Mesodermal cell (in vitro differentiated cells): Measurements from ENCODE around the gene TRPC4.
"Not testable (repeated sequence)": the region's sequence is repeated elsewhere in the genome, so short reads cannot be mapped to it uniquely, and the experiment has no call there.

Experiments
- H3K27ac ChIP-seq: 2 replicates; pipeline ENCODE4 v1.7.0; 2013; ENCODE audit warnings: mild to moderate bottlenecking, low read depth, low read length, moderate library complexity; ENCODE audit not compliant: severe bottlenecking
- H3K36me3 ChIP-seq: 2 replicates; pipeline ENCODE4 v1.7.1; 2013; ENCODE audit warnings: mild to moderate bottlenecking, low read length, moderate library complexity; ENCODE audit not compliant: control insufficient read depth, insufficient read depth
- H3K4me1 ChIP-seq: one replicate; pipeline ENCODE4 v1.7.1; 2013; ENCODE audit warnings: mild to moderate bottlenecking, low read length; ENCODE audit not compliant: insufficient read depth, control insufficient read depth, poor library complexity, severe bottlenecking
- H3K4me3 ChIP-seq: 2 replicates; pipeline ENCODE4 v1.7.0; 2013; ENCODE audit warnings: low read length, control low read depth, mild to moderate bottlenecking; ENCODE audit not compliant: insufficient read depth, poor library complexity, severe bottlenecking; ENCODE audit errors: extremely low read depth
- H3K9me3 ChIP-seq: 2 replicates; pipeline ENCODE4 v1.7.1; 2013; ENCODE audit warnings: mild to moderate bottlenecking, low read length, moderate library complexity; ENCODE audit not compliant: control insufficient read depth
- WGBS, 2 experiments: methylation state at CpG; one replicate each; pipeline ENCODE4 v1.1.5; 2013; ENCODE audit warnings: missing lambda C conversion rate in 2 of 2; ENCODE audit not compliant: insufficient coverage in 2 of 2; 5-methylcytosine and 5-hydroxymethylcytosine counted together

TRPC4 gene

DNA sequence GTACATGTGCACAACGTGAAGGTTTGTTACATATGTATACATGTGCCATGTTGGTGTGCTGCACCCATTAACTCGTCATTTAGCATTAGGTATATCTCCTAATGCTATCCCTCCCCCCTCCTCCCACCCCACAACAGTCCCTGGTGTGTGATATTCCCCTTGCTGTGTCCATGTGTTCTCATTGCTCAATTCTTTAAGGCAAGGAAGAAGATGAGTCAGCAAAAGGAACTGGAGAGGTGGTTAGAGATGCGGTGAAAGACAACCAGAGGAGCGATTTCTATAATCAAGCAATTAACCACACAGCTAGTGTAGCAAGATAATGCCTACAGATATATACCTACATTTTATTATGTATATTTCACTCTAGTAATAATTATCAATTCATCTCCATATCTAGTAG, 280.2 kb downstream of the TRPC4 start:
- not testable (repeated sequence) for H3K4me1 ChIP-seq, H3K4me3 ChIP-seq, H3K27ac ChIP-seq, H3K9me3 ChIP-seq, H3K36me3 ChIP-seq
- WGBS, 2 experiments = no CpG with 5 or more reads among the region's 4 CpGs

DNA sequence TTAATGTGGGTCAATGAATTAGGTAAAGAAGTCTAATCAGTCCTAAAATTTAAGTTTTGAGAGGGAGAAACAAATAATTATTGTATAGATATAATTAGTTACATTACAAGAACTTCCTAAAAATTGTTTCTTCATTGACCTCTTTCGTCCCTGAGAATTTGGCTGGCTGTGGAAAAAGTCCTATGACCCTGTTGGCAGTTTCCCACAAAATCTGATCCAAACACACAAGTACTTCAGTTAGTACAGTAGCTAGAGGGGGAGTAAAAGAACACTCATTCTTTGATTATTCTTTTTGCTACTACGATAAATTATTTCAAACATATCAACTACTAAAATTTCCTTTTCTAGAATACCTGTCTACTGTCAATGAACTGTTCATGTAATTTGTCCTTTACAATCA, 282.3 kb downstream of the TRPC4 start:
- no peaks in the 10 kb centered on the region for H3K9me3 ChIP-seq
- H3K27ac ChIP-seq = no peak overlapping the region
- H3K36me3 ChIP-seq = no peaks in the 10 kb centered on the region
- H3K4me1 ChIP-seq = no peaks in the 10 kb centered on the region
- H3K4me3 ChIP-seq = no peak overlapping the region
- no CpG with 5 or more reads among the region's 2 CpGs for WGBS, 2 experiments
